H1 (cell line): ENCODE results near the gene LRRC4C. TPM values are rescaled to one million over a fixed set of nuclear protein-coding genes. Genes with fewer than 3 reads are reported as not detected.

Source experiments
- CTCF ChIA-PET: fragments of 300-600 bp; sonication (Branson Sonifier 250); formaldehyde crosslinking; loops from one replicate; lab custom pipeline; 2021; ENCODE audit not compliant: partially characterized antibody; lab: Charles Lee
- POLR2A ChIA-PET: fragments of 300-600 bp; sonication (Branson Sonifier 250); formaldehyde crosslinking; loops from one replicate; lab custom pipeline; 2021; ENCODE audit warnings: inconsistent platforms; ENCODE audit not compliant: partially characterized antibody; lab: Charles Lee
- DNase-seq, 2 experiments: peaks; one replicate each; pipeline versions ENCODE4 v3.0.0 to v3.0.0-alpha.2; 2010 to 2022; ENCODE audit warnings: low spot score in 2 of 2, low read depth in 1 of 2, mixed read lengths in 1 of 2
- FAIRE-seq: peaks from 2 replicates; lab custom pipeline; 2011; peaks lifted over from hg19 to GRCh38; lab: Jason Lieb, UNC
- H2AFZ ChIP-seq: 2 replicates; pipeline ENCODE4 v1.8.1; 2012; ENCODE audit warnings: low read length, inconsistent platforms
- H2AK5ac ChIP-seq: 2 replicates; pipeline ENCODE4 v1.6.1; 2013; ENCODE audit warnings: low read depth, low read length
- H2BK120ac ChIP-seq: replicated peaks from 2 replicates; pipeline ENCODE3; 2013; ENCODE audit warnings: low read depth, low read length, inconsistent platforms
- H2BK12ac ChIP-seq: 2 replicates; pipeline ENCODE4 v1.6.1; 2013; ENCODE audit warnings: low read depth, low read length
- H2BK15ac ChIP-seq: 2 replicates; pipeline ENCODE4 v1.6.1; 2013; ENCODE audit warnings: low read length
- H2BK20ac ChIP-seq: 2 replicates; pipeline ENCODE4 v1.6.1; 2013; ENCODE audit warnings: low read length
- H2BK5ac ChIP-seq: 2 replicates; pipeline ENCODE4 v1.6.1; 2013; ENCODE audit warnings: low read depth, low read length
- H3K14ac ChIP-seq: 2 replicates; pipeline ENCODE4 v1.6.1; 2013; ENCODE audit warnings: inconsistent platforms; ENCODE audit not compliant: insufficient read length
- H3K18ac ChIP-seq: 2 replicates; pipeline ENCODE4 v1.6.1; 2013; ENCODE audit warnings: low read length; ENCODE audit errors: extremely low read depth
- H3K23ac ChIP-seq: 2 replicates; pipeline ENCODE4 v1.6.1; 2013; ENCODE audit warnings: inconsistent platforms; ENCODE audit not compliant: insufficient read length
- H3K23me2 ChIP-seq: 2 replicates; pipeline ENCODE4 v1.6.1; 2013; ENCODE audit warnings: low read depth, low read length
- H3K27ac ChIP-seq: 2 replicates; pipeline ENCODE4 v1.6.1; 2011; ENCODE audit warnings: low read depth, low read length, inconsistent platforms
- H3K27me3 ChIP-seq, 4 experiments: replicated peaks in 1 of 4; 1 replicate in 1 of 4; 2 replicates in 3 of 4; pipeline versions ENCODE4 v1.6.1 to v1.8.1; 2011 to 2013; ENCODE audit warnings: low read length in 3 of 4, mild to moderate bottlenecking in 3 of 4, inconsistent platforms in 2 of 4, mixed read lengths in 2 of 4, moderate library complexity in 1 of 4; ENCODE audit not compliant: control insufficient read depth in 3 of 4, insufficient read depth in 3 of 4; ENCODE audit errors: extremely low read depth in 1 of 4
- H3K36me3 ChIP-seq, 4 experiments: 2 replicates each; pipeline versions ENCODE4 v1.6.1 to v1.8.1; 2011 to 2013; ENCODE audit warnings: mild to moderate bottlenecking in 4 of 4, low read length in 3 of 4, moderate library complexity in 2 of 4, control low read depth in 1 of 4, inconsistent platforms in 1 of 4; ENCODE audit not compliant: insufficient read depth in 4 of 4, control insufficient read depth in 2 of 4
- H3K4ac ChIP-seq: replicated peaks from 2 replicates; pipeline ENCODE3; 2013; ENCODE audit warnings: low read length, low read depth, mixed read lengths, inconsistent platforms; ENCODE audit not compliant: insufficient read length
- H3K4me1 ChIP-seq, 4 experiments: replicated peaks in 1 of 4; 1 replicate in 1 of 4; 2 replicates in 3 of 4; pipeline versions ENCODE4 v1.6.1 to v1.8.1; 2011 to 2013; ENCODE audit warnings: low read length in 3 of 4, inconsistent platforms in 2 of 4, mixed read lengths in 1 of 4; ENCODE audit not compliant: insufficient read depth in 4 of 4, control insufficient read depth in 3 of 4
- H3K4me2 ChIP-seq, 2 experiments: 2 replicates each; pipeline versions ENCODE4 v1.6.1 to v1.8.1; 2011 to 2013; ENCODE audit warnings: low read depth in 2 of 2, low read length in 2 of 2, control low read depth in 1 of 2, inconsistent platforms in 1 of 2, mild to moderate bottlenecking in 1 of 2; ENCODE audit not compliant: insufficient read depth in 1 of 2
- H3K4me3 ChIP-seq, 4 experiments: fragments of 200-600, 300-600 bp in 1 of 4; sonication (generic), shearing (Covaris generic), sonication (Bioruptor Twin) in 1 of 4; 2 replicates each; pipeline versions ENCODE4 v1.5.1 to v1.8.1; 2011 to 2016; ENCODE audit warnings: low read length in 4 of 4, low read depth in 3 of 4, control low read depth in 2 of 4, inconsistent platforms in 2 of 4, mild to moderate bottlenecking in 2 of 4, mixed read lengths in 1 of 4, moderate library complexity in 1 of 4; ENCODE audit not compliant: insufficient read depth in 2 of 4; ENCODE audit errors: extremely low read depth in 1 of 4
- H3K56ac ChIP-seq: replicated peaks from 2 replicates; pipeline ENCODE3; 2013; ENCODE audit warnings: low read depth, mild to moderate bottlenecking, mixed read lengths, low read length, inconsistent platforms; ENCODE audit not compliant: insufficient read length
- H3K79me1 ChIP-seq: 2 replicates; pipeline ENCODE4 v1.6.1; 2013; ENCODE audit warnings: low read depth, low read length, control low read depth
- H3K79me2 ChIP-seq, 2 experiments: 2 replicates each; pipeline versions ENCODE4 v1.6.1 to v1.8.1; 2012 to 2013; ENCODE audit warnings: low read length in 2 of 2, mild to moderate bottlenecking in 2 of 2, inconsistent platforms in 1 of 2; ENCODE audit not compliant: insufficient read depth in 2 of 2, control insufficient read depth in 1 of 2
- H3K9ac ChIP-seq, 4 experiments: replicated peaks in 1 of 4; 1 replicate in 1 of 4; 2 replicates in 3 of 4; pipeline versions ENCODE4 v1.6.1 to v1.8.1; 2011 to 2013; ENCODE audit warnings: low read depth in 3 of 4, low read length in 3 of 4, control low read depth in 2 of 4, mild to moderate bottlenecking in 2 of 4, moderate library complexity in 2 of 4, inconsistent platforms in 1 of 4; ENCODE audit errors: extremely low read depth in 1 of 4
- H3K9me3 ChIP-seq, 2 experiments: 2 replicates each; pipeline versions ENCODE4 v1.6.1 to v1.8.1; 2012 to 2013; ENCODE audit warnings: mild to moderate bottlenecking in 2 of 2, moderate library complexity in 2 of 2, control low read depth in 1 of 2, inconsistent platforms in 1 of 2, low read depth in 1 of 2, low read length in 1 of 2, mixed read lengths in 1 of 2; ENCODE audit not compliant: insufficient read depth in 2 of 2
- H4K20me1 ChIP-seq, 2 experiments: replicated peaks in 1 of 2; 2 replicates each; pipeline versions ENCODE3 to v1.8.1; 2011 to 2013; ENCODE audit warnings: inconsistent platforms in 2 of 2, low read length in 2 of 2, mild to moderate bottlenecking in 1 of 2; ENCODE audit not compliant: insufficient read depth in 2 of 2, control insufficient read depth in 1 of 2
- H4K5ac ChIP-seq: 2 replicates; pipeline ENCODE4 v1.6.1; 2013; ENCODE audit warnings: low read length, low read depth, mixed read lengths, inconsistent platforms; ENCODE audit not compliant: insufficient read length
- H4K8ac ChIP-seq: 2 replicates; pipeline ENCODE4 v1.8.0; 2013; ENCODE audit warnings: mild to moderate bottlenecking, moderate library complexity, low read length, inconsistent platforms; ENCODE audit not compliant: insufficient read depth; ENCODE audit errors: extremely low read depth
- H4K91ac ChIP-seq: replicated peaks from 2 replicates; pipeline ENCODE3; 2013; ENCODE audit warnings: low read length, mixed read lengths, inconsistent platforms; ENCODE audit not compliant: insufficient read length
- ATF3 ChIP-seq: IDR thresholded peaks from 2 replicates; pipeline ENCODE4 v1.6.1; 2011; ENCODE audit warnings: low read depth, mild to moderate bottlenecking, low read length; ENCODE audit not compliant: insufficient read depth
- CBX8 ChIP-seq: fragments of 300-800, 300-1000 bp; sonication (generic); IDR thresholded peaks from 2 replicates; pipeline ENCODE4 v1.7.1; 2016; ENCODE audit warnings: low read depth, low read length, borderline replicate concordance
- CHD2 ChIP-seq: IDR thresholded peaks from 2 replicates; pipeline ENCODE4 v1.6.1; 2012; ENCODE audit warnings: low read length, improper control_type of control experiment
- CTCF ChIP-seq, 3 experiments: IDR thresholded peaks; 1 replicate in 2 of 3; 2 replicates in 1 of 3; pipeline versions ENCODE4 v1.5.1 to v1.6.1; 2011; ENCODE audit warnings: low read length in 3 of 3, mild to moderate bottlenecking in 3 of 3, inconsistent platforms in 2 of 3, low read depth in 1 of 3, moderate library complexity in 1 of 3; ENCODE audit not compliant: insufficient read depth in 1 of 3; ENCODE audit errors: control extremely low read depth in 1 of 3
- EGR1 ChIP-seq: IDR thresholded peaks from 2 replicates; pipeline ENCODE4 v1.6.1; 2011; ENCODE audit warnings: low read depth, low read length, borderline replicate concordance
- KDM4A ChIP-seq: IDR thresholded peaks from one replicate; pipeline ENCODE4 v1.7.1; 2012; ENCODE audit warnings: low read depth, mild to moderate bottlenecking, moderate library complexity, low read length, inconsistent platforms; ENCODE audit not compliant: severe bottlenecking
- POU5F1 ChIP-seq: IDR thresholded peaks from 2 replicates; pipeline ENCODE4 v1.6.1; 2011; ENCODE audit warnings: low read depth, mild to moderate bottlenecking, low read length, moderate library complexity
- SIN3A ChIP-seq, 2 experiments: IDR thresholded peaks in 1 of 2; conservative IDR thresholded peaks in 1 of 2; 2 replicates each; pipeline ENCODE4 v1.6.1; 2011 to 2012; ENCODE audit warnings: low read length in 2 of 2, improper control_type of control experiment in 1 of 2, low read depth in 1 of 2, mild to moderate bottlenecking in 1 of 2
- SIX5 ChIP-seq: IDR thresholded peaks from 2 replicates; pipeline ENCODE4 v1.6.1; 2011; ENCODE audit warnings: mild to moderate bottlenecking, low read depth, low read length
- WGBS, 2 experiments: shearing (Covaris generic) in 1 of 2; methylation state at CpG; one replicate each; pipeline versions ENCODE4 v1.1.6 to v1.1.7; 2013 to 2015; ENCODE audit warnings: low lambda C conversion rate in 2 of 2, mixed read lengths in 2 of 2, inconsistent platforms in 1 of 2, low coverage in 1 of 2, missing lambda C conversion rate in 1 of 2; ENCODE audit not compliant: insufficient replicate concordance in 2 of 2, insufficient coverage in 1 of 2, insufficient read length in 1 of 2; ENCODE audit errors: extremely low coverage in 1 of 2, missing lambda C conversion rate in 1 of 2; 5-methylcytosine and 5-hydroxymethylcytosine counted together
- polyA plus RNA-seq, 7 experiments: library from polyadenylated mRNA; depleted of rRNA in 3 of 7; stranded (reverse) in 5 of 7; unstranded in 2 of 7; fragments of >200 nt in 5 of 7; fragments of 200-250 nt in 2 of 7; gene quantifications; 1 replicate in 5 of 7; 2 replicates in 1 of 7; 4 replicates in 1 of 7; pipeline versions ENCODE4 v1.2.1 to v1.2.3, GENCODE V29; 2011 to 2013; ENCODE audit warnings: missing spikeins in 2 of 7, mixed read lengths in 2 of 7
- total RNA-seq: library from RNA; stranded (reverse); fragmentation: NEBNext Ultra II Directional; extraction: Animal tissue kit (Norgen Biotek cat#: 25700); gene quantifications from 2 replicates; pipeline ENCODE4 v1.2.1, GENCODE V29; 2021

The LRRC4C gene
- total and polyA plus RNA-seq, 2 of the 8 experiments (the other 6 are each of a cell fraction or from before 2014, with no cell fraction given) = 0.23 to 2.2 TPM

- POLR2A ChIA-PET = no interaction called here
- Histone ChIP-seq H3K9me3 (no peaks in the 10 kb centered on the region), H3K23ac (no peak overlapping the region), H2AK5ac (no peak overlapping the region), H3K23me2 (0 out of 2 replicates have a peak, but pooled peaks cover 2% of the 10 kb centered on the region), H4K91ac (no peak overlapping the region), H2BK120ac (no peak overlapping the region), H3K4ac (no peak overlapping the region), H3K79me1 (no peaks in the 10 kb centered on the region), H2BK20ac (no peak overlapping the region), H3K4me1 (peaks cover 0 to 3% (median under 1%) of the 10 kb centered on the region in 4 experiments; a peak in 1 of 7 replicates), H3K4me2 (no peak overlapping the region), H2BK5ac (no peak overlapping the region), H4K8ac (no peak overlapping the region), H3K36me3 (no peaks in the 10 kb centered on the region), H3K4me3 (no peak overlapping the region), H2BK15ac (no peak overlapping the region), H4K5ac (no peak overlapping the region), H3K79me2 (no peaks in the 10 kb centered on the region), H2BK12ac (no peak overlapping the region), H3K9ac (no peak overlapping the region), H2AFZ (no peak overlapping the region), H3K27ac (no peak overlapping the region), H3K56ac (no peak overlapping the region), H3K27me3 (no peaks in the 10 kb centered on the region), H3K14ac (no peak overlapping the region), H3K18ac (no peak overlapping the region), H4K20me1 (no peaks in the 10 kb centered on the region)
- DNase-seq (no peak), FAIRE-seq (no peak)
- TF ChIP-seq KDM4A (no peak), ATF3 (no peak), CBX8 (no peak), SIX5 (no peak), EGR1 (no peak), CTCF (IDR thresholded peaks at IDR 0.05; ENCODE audit: control extremely low read depth in 1 of 3, insufficient read depth in 1 of 3, low read depth in 1 of 3, low read length in 3 of 3) (no peak), POU5F1 (no peak), SIN3A (conservative IDR thresholded peaks at IDR 0.05 in 1 of 2, IDR thresholded peaks at IDR 0.05 in 1 of 2; ENCODE audit: low read depth in 1 of 2, low read length in 2 of 2) (no peak), CHD2 (no peak)
- 78% methylated on average over 2 of the region's 2 CpGs; no CpG with 5 or more reads in 1 of the 2 experiments for WGBS, 2 experiments
- CTCF ChIA-PET = interaction anchor here (0.7 to 1.8 kb wide), 2 partner anchors 40 to 78 kb away, joined by 3 to 4 read pairs; no protein-coding TSS in a partner anchor
Observed at GRCh38 chr11:40215556-40215955, 1243.9 kb downstream of the LRRC4C start.
